ENCODE measurements around the gene SLC7A6. TPM values are rescaled to one million over a fixed set of nuclear protein-coding genes. Genes with fewer than 3 reads are reported as not detected.

Gene SLC7A6
- total and polyA plus RNA-seq, 2 of the 13 experiments (the other 11 are each of a cell fraction or from before 2014, with no cell fraction given) = 35.8 to 70.8 TPM

- TF ChIP-seq ZNF513 (CRISPR knock-in tag; conservative IDR thresholded peaks at IDR 0.05) (0 out of 2 replicates have a peak, but pooled peaks have one; percentile 78), SATB2 (CRISPR knock-in tag; IDR thresholded peaks at IDR 0.05) (no peak; the same call in 1 of the 2 replicates), PRMT3 (CRISPR knock-in tag; IDR thresholded peaks at IDR 0.05; ENCODE audit: borderline replicate concordance, low read depth) (0 out of 2 replicates have a peak, but pooled peaks have one; percentile 53), YY1 (IDR thresholded peaks at IDR 0.05; ENCODE audit: insufficient read depth, insufficient replicate concordance, low read depth, low read length) (peak; percentile 55), FOXA3 (CRISPR knock-in tag; IDR thresholded peaks at IDR 0.05) (no peak; the same call in 1 of the 2 replicates), KLF11 (CRISPR knock-in tag; IDR thresholded peaks at IDR 0.05) (no peak), CBX2 (IDR thresholded peaks at IDR 0.05; ENCODE audit: low read depth, low read length) (no peak), CBX2 (CRISPR knock-in tag; IDR thresholded peaks at IDR 0.05; ENCODE audit: low read depth) (no peak), ZNF552 (CRISPR knock-in tag; IDR thresholded peaks at IDR 0.05; ENCODE audit: borderline replicate concordance) (no peak), ZNF3 (CRISPR knock-in tag; IDR thresholded peaks at IDR 0.05) (0 out of 2 replicates have a peak, but pooled peaks have one; percentile 35), CTCF (CRISPR knock-in tag; IDR thresholded peaks at IDR 0.05) (peak; percentile 27), MYC (CRISPR knock-in tag; IDR thresholded peaks at IDR 0.05; ENCODE audit: borderline replicate concordance) (peak; percentile 76), PPARG (CRISPR knock-in tag; conservative IDR thresholded peaks at IDR 0.05) (peak; percentile 54; the same call in 1 of the 2 replicates), CENPX (CRISPR knock-in tag; IDR thresholded peaks at IDR 0.05) (no peak), ATAD3A (CRISPR knock-in tag; IDR thresholded peaks at IDR 0.05) (no peak), ZNF17 (CRISPR knock-in tag; IDR thresholded peaks at IDR 0.05) (no peak), ZFP90 (CRISPR knock-in tag; IDR thresholded peaks at IDR 0.05; ENCODE audit: borderline replicate concordance) (peak; percentile 67; the same call in 1 of the 2 replicates), RNF2 (conservative IDR thresholded peaks at IDR 0.05; ENCODE audit: low read depth) (no peak), GZF1 (CRISPR knock-in tag; IDR thresholded peaks at IDR 0.05) (0 out of 2 replicates have a peak, but pooled peaks have one; percentile 15), TOE1 (CRISPR knock-in tag; IDR thresholded peaks at IDR 0.05) (no peak), SAFB2 (CRISPR knock-in tag; IDR thresholded peaks at IDR 0.05; ENCODE audit: borderline replicate concordance, low read depth) (peak; percentile 2; the same call in 1 of the 2 replicates), TBP (CRISPR knock-in tag; IDR thresholded peaks at IDR 0.05) (peak; percentile 67; the same call in 1 of the 2 replicates), ZNF441 (CRISPR knock-in tag; IDR thresholded peaks at IDR 0.05; ENCODE audit: borderline replicate concordance) (no peak; the same call in 1 of the 2 replicates), ZBTB25 (CRISPR knock-in tag; IDR thresholded peaks at IDR 0.05) (peak; percentile 92), RELA (CRISPR knock-in tag; IDR thresholded peaks at IDR 0.05) (peak; percentile 31; the same call in 1 of the 2 replicates)
- TF ChIP-seq, protein P1, sequence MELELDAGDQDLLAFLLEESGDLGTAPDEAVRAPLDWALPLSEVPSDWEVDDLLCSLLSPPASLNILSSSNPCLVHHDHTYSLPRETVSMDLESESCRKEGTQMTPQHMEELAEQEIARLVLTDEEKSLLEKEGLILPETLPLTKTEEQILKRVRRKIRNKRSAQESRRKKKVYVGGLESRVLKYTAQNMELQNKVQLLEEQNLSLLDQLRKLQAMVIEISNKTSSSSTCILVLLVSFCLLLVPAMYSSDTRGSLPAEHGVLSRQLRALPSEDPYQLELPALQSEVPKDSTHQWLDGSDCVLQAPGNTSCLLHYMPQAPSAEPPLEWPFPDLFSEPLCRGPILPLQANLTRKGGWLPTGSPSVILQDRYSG (CRISPR knock-in tag; IDR thresholded peaks at IDR 0.05) = 0 out of 2 replicates have a peak, but pooled peaks have one; percentile 56
These were observed 28.0 kb upstream of the SLC7A6 start (continued) for GRCh38 chr16:68236137-68236825.
